Activated CD4-positive, alpha-beta T cell treated with anti-CD3 and anti-CD28 coated beads, Interleukin-2, amount 10 ng/mL, durations not matched to agents 24 days and 14 days (primary cell): ENCODE measurements around the gene TRIM26. TPM values are rescaled to one million over a fixed set of nuclear protein-coding genes. Genes with fewer than 3 reads are reported as not detected.

Experiments used
- total RNA-seq: library from RNA; stranded (reverse); gene quantifications from 2 replicates; pipeline ENCODE4 v1.2.3, GENCODE V29; 2022

The TRIM26 gene
- total RNA-seq, 1 donor from 2014 or later = 60.1 TPM

Other genes starting within 250 kb of the TRIM26 start
- gene POLR1H, start 152.1 kb downstream of the TRIM26 start, total RNA-seq = 85.6 and 87.0 TPM in 2 replicates
- gene PPP1R11, start 146.2 kb downstream of the TRIM26 start, total RNA-seq = 60.9 and 61.1 TPM in 2 replicates
- gene RNF39, start 137.6 kb downstream of the TRIM26 start, total RNA-seq = not detected in 2 replicates
- gene TRIM31, start 100.3 kb downstream of the TRIM26 start, total RNA-seq = 0.09 TPM in 1 of 2 replicates, not detected in the other
- not detected in 2 replicates for gene TRIM40, start 77.3 kb downstream of the TRIM26 start, total RNA-seq
- gene TRIM10, start 52.2 kb downstream of the TRIM26 start, total RNA-seq = 0.07 and 0.09 TPM in 2 replicates
- gene TRIM15, start 49.9 kb downstream of the TRIM26 start, total RNA-seq = 0.24 and 0.65 TPM in 2 replicates
- gene TRIM39, start 113.5 kb upstream of the TRIM26 start, total RNA-seq = 12.5 and 13.7 TPM in 2 replicates
- 45.0 and 48.0 TPM in 2 replicates for gene RPP21, start 131.8 kb upstream of the TRIM26 start, total RNA-seq